Superior temporal gyrus (tissue), 1 donor: ENCODE data around the gene ARHGAP11B.
"Not testable (repeated sequence)": the region's sequence is repeated elsewhere in the genome, so short reads cannot be mapped to it uniquely, and the experiment has no call there.

Experiments used
- DNase-seq: peaks from one replicate; pipeline ENCODE4 v3.0.0-alpha.2; 2016; ENCODE audit errors: extremely low spot score

Gene ARHGAP11B

GRCh38 chr15:30625436-30626193 lies at the start of gene ARHGAP11B:
ARHGAP11B (plus strand) TSS chr15:30626128.
- peak; percentile 100 for DNase-seq

GRCh38 chr15:30579394-30579970 lies 46.4 kb upstream of the ARHGAP11B start:
- not testable (repeated sequence) for DNase-seq

GRCh38 chr15:30580716-30581115 lies 45.2 kb upstream of the ARHGAP11B start:
- DNase-seq: not testable (repeated sequence)

GRCh38 chr15:30598953-30599352 lies 27.0 kb upstream of the ARHGAP11B start:
- DNase-seq: not testable (repeated sequence)

- not testable (repeated sequence) for DNase-seq
Measured at GRCh38 chr15:30603796-30604195, 22.1 kb upstream of the ARHGAP11B start, which contains the start of gene GOLGA8H. GOLGA8H (plus strand) TSS chr15:30604028; CDS start chr15:30604126, 98 bp downstream.

- DNase-seq: not testable (repeated sequence)
Measured at GRCh38 chr15:30612271-30612670, 13.7 kb upstream of the ARHGAP11B start.

GRCh38 chr15:30621342-30621741 lies 4.6 kb upstream of the ARHGAP11B start:
- DNase-seq: peak; percentile 26

- DNase-seq: not testable (repeated sequence)
Measured at GRCh38 chr15:30626194-30626565, 252 bp downstream of the ARHGAP11B start.

- DNase-seq: not testable (repeated sequence)
Measured at GRCh38 chr15:30626632-30627031, 704 bp downstream of the ARHGAP11B start.

GRCh38 chr15:30650012-30650929 lies 24.3 kb downstream of the ARHGAP11B start:
- DNase-seq: no peak

- peak; percentile 73 for DNase-seq
Measured at GRCh38 chr15:30661154-30661553, 35.2 kb downstream of the ARHGAP11B start.

GRCh38 chr15:30669621-30670020 lies 43.7 kb downstream of the ARHGAP11B start:
- DNase-seq: not testable (repeated sequence)

GRCh38 chr15:30670056-30670455 lies 44.1 kb downstream of the ARHGAP11B start:
- DNase-seq: no peak

- no peak for DNase-seq
Measured at GRCh38 chr15:30671309-30671708, 45.4 kb downstream of the ARHGAP11B start.

- DNase-seq: no peak
Measured at GRCh38 chr15:30675126-30675525, 49.2 kb downstream of the ARHGAP11B start.

GRCh38 chr15:30675891-30676290 lies 50.0 kb downstream of the ARHGAP11B start:
- not testable (repeated sequence) for DNase-seq

GRCh38 chr15:30680997-30681396 lies 55.1 kb downstream of the ARHGAP11B start:
- DNase-seq: not testable (repeated sequence)

- DNase-seq: not testable (repeated sequence)
Measured at GRCh38 chr15:30685709-30686285, 59.9 kb downstream of the ARHGAP11B start.

GRCh38 chr15:30686651-30687050 lies 60.7 kb downstream of the ARHGAP11B start:
- DNase-seq: not testable (repeated sequence)
